GM15510 (cell line): ENCODE results near the gene CRYGC.

Experiments
- POLR2A ChIP-seq: IDR thresholded peaks from 3 replicates; pipeline ENCODE4 v1.6.1; 2011; ENCODE audit warnings: borderline replicate concordance; ENCODE audit not compliant: insufficient read length; ENCODE audit errors: extremely low read depth

CRYGC gene, protein sequence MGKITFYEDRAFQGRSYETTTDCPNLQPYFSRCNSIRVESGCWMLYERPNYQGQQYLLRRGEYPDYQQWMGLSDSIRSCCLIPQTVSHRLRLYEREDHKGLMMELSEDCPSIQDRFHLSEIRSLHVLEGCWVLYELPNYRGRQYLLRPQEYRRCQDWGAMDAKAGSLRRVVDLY

DNA sequence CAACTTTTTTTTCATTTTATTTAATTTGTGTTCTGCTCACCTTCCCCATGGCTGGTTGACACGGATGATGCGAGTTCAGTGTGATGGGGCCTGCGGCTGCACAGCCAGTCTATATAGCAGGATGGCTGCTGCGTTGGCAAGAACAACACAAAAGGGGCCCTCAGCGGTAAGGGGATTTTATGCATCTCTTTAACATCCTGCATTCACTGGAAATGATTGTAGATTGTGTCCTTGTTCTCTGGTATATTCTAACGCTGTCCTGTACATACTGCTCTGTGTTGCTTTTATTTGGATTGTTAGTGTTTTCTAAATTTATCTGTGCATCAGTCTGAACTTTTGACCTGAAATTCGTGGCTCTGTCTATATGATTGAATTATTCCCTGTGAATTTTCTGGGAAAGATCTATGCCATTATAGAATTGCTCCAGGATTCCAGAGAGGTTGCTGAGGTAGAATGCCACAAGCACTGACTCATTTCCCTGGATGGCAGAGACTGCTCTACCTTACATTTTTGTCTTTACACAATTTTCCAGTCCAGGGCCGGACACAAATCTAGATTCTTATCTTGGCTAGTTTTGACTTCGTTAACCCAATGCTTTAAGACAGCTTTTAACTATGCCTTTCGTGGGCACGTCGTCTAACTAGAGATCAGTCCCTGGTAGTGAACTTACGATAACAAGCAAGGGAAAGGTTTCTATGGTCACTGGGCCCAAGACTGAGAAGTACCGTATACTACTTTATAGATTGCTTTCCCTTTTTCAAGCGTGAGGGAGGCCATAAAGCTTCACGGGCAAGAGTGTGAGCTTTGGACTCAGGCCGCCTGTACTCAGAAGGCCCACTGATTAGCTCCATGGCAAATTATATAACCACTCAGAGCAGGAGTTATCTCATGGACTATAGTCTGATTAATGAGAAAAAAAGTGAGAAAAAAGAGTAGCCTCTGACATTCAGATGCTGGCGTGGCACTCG is at the start of gene CRYGC:
Gene CRYGC, minus strand, starts transcription at position 85 of the 968 bp plus-strand sequence. Its CDS starts 36 bp downstream, at position 49.
- no peak for TF ChIP-seq POLR2A

DNA sequence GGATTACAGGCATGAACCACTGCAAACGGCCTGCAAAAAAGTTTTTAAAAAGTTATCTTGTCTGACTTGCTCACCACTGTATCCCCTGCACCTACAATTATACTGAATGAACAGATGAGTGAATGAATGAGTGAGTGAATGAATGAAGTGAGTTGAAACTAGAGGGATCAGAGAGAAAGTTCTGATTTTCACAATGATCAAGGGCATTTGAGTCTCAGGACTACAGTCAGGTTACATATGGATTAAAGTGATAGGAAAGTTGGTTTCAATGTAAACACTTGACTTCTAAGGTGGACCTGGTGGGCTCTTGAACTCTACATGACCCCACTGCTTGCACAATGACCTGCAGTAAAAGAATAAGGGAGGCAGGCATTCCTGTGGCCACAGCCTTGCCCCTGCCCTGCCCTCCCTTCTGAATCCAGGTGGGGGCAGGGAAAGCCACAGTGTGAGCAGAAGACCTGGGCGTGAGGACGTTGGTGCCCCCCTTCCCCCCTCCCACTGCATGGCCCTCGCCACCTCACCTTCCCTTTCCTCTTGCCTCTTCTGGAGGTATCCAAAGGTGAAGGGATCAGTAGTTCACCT is 49.5 kb upstream of the CRYGC start:
- no peak for TF ChIP-seq POLR2A

DNA sequence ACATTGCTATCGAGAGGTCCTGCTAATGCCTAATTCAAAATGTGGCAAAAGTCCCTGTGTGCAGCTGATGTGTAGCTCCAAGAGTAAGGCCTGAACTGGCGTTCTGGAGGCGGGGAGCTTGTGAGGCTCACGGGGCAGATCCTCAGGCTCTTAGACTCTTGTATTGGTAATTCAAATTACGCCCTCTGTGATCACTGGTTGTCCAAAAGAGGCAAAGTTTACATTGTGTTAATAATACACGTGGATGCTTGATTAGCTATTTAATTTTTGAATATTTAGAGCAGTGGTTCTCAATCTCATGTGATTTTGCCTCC is 46.2 kb upstream of the CRYGC start:
- TF ChIP-seq POLR2A, result no peak

DNA sequence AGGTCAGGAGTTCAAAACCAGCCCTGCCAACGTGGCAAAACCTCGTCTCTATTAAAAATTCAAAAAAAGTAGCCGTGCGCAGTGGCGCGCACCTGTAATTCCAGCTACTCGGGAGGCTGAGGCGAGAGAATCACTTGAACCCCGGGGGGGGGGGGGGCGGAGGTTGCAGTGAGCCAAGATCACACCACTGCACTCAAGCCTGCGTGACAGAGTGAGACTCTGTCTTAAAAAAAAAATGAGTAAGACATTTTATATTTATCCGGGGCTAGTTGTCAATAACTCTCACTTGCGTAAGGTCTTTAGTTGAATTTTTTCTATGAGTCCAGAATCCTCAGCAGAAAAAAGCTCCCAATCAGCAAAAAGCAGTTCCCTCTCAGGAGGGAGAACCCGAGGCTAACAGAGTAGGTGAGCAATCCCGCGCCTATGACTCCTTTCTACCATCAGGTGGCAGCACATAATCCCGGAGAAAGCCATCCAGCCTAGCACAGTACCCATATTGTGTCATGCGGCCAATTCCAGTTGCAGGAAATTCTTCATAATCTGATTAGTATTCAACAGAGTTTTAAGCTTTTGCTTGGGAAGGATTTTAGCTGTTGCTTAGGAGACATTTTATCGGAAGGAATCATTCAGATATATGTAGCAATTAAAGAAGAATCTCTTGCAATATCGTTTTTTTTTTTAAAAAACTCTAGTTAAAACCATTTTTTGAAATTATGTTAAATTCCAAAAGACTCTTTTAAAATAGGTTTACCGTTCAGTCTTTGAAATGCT is 45.6 kb upstream of the CRYGC start:
- no peak for TF ChIP-seq POLR2A

DNA sequence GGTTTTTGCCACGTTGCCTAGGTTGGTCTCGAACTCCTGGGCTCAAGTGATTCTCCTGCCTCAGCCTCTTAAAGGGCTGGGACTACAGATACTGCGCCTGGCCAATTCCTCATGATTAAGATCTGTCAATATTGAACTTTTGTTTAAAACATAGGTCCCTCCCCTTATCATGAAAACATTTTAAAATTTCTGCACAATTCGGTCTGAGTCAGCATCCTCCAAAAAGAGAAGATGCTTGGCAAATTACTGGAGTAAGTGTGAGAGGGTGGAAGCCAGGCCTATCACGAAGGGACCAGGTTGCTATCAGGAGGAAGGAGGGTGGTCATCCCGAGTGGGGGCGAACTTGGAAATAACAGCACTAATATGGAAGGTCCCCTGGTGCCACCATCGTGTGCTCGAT is 44.5 kb upstream of the CRYGC start:
- TF ChIP-seq POLR2A, result no peak

DNA sequence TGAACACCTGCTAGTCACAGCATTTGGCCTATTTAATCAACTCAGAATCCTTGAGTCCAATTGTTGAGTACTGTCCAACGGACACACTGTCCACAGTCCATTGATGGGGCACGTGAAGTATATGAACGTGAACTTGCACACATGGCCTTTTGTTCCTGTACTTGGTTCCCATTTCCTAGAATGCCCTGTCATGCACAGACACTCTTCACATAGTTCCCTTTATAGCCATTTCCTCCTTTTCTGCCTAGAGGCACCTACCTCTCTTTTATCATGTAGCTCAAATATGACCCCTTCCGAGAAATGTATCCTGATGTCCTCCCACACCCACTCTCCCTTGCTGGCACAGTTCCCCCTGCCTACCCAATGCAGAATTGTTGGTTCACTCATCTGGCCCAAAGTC is 42.5 kb upstream of the CRYGC start:
- TF ChIP-seq POLR2A, result no peak

DNA sequence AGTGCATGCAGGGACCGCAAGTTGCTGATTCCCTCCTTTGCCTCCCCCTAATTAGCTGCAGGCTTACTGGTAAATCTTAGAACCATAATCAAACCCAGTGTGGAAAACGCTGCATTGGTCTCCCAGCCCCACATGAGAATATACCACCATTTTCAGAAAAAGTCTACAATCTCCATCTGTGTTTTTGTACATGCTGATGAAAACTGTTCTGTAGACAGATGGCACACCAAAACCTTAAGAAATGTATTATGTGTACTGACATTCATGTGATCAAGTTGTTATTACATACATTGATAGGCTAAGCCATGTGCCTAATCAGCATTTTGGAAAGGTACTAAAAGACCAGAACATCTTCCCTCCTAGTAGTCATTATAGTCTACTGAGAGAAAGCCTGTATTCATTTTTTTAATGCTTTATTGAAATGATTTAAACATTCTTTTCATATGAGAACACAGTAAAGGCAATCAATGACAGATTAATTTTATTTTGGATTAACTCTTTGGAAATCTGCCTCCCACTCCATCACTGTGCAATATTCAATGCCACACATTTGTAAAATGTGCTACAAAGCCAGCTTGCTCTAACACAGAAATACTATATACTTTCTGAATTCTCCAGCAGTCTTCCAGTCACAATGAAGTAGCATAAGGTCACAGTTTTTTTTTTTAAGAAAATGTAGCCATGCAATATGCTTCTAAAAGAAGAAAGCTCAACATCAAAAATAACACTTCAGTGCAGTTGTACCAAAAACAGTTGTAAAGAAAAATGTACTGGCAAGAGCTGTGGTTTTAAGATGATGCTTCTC is 35.5 kb upstream of the CRYGC start:
- no peak for TF ChIP-seq POLR2A

DNA sequence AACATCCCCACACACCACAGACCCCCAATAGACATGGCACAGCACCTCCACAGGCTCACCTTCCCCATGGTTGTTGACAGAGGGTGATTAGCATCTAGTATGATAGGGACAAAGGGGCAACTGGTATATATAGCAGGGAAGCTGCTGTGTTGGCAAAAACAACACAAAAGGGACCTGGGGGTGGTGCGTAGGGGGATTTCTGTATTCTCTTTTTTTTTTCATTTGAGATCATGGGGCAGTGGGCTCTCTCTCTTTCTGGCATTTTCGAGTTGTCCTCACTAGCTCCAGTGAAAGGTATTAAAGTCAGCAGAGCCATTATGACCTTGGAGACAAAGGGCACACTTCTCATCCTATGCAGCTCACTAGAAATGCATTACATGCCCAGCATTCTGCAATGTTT is 33.9 kb upstream of the CRYGC start, which contains the start of gene CRYGA:
Gene CRYGA, minus strand, starts transcription at position 101 of the 400 bp plus-strand sequence. Its CDS starts 33 bp downstream, at position 68.
- TF ChIP-seq POLR2A, result no peak

DNA sequence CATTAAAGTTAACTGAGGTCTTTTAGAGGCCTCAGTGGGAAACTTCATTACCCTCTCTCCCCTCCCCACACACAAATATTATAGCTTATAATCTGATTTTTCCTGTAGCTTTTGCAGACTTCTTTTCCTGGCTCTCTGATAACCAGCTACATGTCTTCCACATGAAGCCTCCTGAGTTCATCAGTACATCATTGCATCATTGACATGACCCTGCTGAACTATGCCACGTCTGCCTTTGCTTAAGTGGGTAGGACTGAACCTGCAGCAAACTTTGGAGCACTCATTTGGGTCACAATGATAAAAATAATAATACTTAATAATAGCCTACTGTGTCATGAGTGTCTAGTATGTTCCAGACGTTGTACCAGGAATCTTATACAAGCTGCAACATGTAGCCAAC is 26.8 kb upstream of the CRYGC start:
- TF ChIP-seq POLR2A, result no peak

DNA sequence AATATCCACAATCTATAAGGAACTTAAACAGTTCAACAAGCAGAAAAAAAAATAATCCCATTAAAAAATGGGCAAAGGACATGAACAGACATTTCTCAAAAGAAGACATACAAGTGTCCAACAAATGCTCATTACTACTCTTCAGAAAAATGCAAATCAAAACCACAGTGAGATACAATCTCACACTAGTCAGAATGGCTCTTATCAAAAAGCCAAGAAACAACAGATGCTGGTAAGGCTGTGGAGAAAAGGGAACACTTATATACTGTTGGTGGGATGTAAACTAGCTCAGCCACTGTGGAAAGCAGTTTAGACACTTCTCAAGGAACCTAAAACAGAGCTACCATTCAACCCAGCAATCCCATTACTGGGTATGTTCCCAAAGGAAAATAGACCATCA is 23.5 kb upstream of the CRYGC start:
- no peak for TF ChIP-seq POLR2A

DNA sequence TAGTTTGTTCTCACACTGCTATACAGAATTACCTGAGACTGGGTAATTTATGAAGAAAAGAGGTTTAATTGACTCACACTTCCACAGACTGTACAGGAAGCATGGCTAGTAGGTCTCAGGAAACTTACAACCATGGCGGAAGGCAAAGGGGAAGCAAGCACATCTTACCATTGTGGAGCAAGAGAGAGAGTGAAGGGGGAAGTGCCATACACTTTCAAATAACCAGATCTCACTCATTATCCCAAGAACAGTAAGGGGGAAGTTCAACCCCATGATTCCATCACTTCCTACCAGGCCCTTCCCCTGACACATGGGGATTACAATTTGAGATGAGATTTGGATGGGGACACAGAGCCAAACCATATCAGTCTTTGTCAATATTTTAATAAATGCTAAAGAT is 21.3 kb upstream of the CRYGC start:
- TF ChIP-seq POLR2A, result no peak

DNA sequence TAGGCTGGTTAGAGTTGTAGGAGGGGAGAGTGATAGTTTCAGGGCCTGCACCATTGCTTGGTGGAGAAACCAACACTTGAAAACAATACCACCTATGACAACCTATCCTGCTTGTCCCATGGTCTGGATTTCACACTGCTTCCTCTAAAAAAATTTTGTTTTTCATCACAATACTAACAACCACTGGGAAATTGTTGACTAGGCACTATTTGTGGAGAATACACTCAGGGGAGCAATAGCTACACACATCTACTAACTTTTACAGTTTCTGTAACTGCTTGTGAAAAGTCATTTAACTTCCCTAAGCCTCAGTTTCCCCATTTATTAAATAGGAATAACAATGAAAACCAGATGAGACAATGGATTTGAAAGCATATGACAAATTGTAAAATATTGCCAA is 20.5 kb upstream of the CRYGC start:
- TF ChIP-seq POLR2A, result no peak

DNA sequence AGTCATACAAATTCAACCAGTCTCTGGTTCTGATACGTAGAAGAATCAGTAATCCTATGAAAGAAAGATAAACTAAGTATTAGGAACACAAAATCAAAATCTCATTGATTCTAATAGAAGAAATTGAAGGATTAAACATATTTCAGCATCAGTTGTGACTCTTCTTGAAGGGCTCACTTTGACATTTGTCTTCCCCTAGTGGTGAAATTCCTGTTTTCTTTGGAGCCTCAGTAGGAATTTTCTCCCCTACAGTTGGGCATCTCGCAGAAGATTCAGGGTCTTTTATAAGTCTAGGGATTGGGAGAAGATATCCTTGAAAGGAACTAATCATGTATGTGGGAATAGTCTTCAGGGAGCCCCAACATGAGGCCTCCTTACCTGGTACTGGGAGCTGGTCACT is 19.2 kb upstream of the CRYGC start:
- no peak for TF ChIP-seq POLR2A

DNA sequence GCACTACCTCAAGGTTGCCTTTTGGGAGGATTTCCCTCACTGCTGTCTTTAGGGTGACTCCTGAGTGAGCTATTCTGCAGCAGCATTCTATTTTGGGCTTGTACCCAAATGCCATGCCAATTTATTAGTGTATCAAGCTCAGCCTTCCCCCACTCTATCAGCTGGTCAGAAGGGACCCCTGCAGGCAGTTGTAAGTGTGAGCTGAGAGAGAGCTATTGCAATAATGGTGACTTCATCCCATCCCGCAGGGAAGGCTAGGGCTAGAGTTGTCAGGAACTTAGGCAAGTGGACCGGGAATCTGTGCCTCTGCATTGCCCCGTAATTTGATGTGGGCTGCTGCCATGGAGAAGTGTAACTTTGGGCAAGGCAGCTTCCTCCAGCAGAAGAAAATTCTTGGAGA is 18.1 kb upstream of the CRYGC start:
- no peak for TF ChIP-seq POLR2A
